H9 (cell line): ENCODE results near the gene S100A16. TPM values are rescaled to one million over a fixed set of nuclear protein-coding genes. Genes with fewer than 3 reads are reported as not detected.

ENCODE experiments used
- DNase-seq: peaks from one replicate; pipeline ENCODE4 v3.0.0-alpha.2; 2017
- H2AFZ ChIP-seq: one replicate; pipeline ENCODE4 v1.6.1; 2013; ENCODE audit warnings: mild to moderate bottlenecking, low read length, control low read depth, moderate library complexity
- H2AK5ac ChIP-seq: 2 replicates; pipeline ENCODE4 v1.6.1; 2013; ENCODE audit warnings: low read length, control low read depth, mixed read lengths; ENCODE audit not compliant: insufficient read length
- H2BK120ac ChIP-seq: one replicate; pipeline ENCODE4 v1.6.1; 2013; ENCODE audit warnings: low read depth, mild to moderate bottlenecking, low read length, control low read depth, inconsistent platforms; ENCODE audit not compliant: poor library complexity, severe bottlenecking
- H2BK12ac ChIP-seq: 2 replicates; pipeline ENCODE4 v1.6.1; 2013; ENCODE audit warnings: low read length, control low read depth, mixed read lengths, low read depth; ENCODE audit not compliant: insufficient read length
- H2BK15ac ChIP-seq: 2 replicates; pipeline ENCODE4 v1.6.1; 2013; ENCODE audit warnings: low read depth, low read length, control low read depth
- H2BK20ac ChIP-seq: one replicate; pipeline ENCODE4 v1.6.1; 2013; ENCODE audit warnings: low read depth, mild to moderate bottlenecking, low read length, control low read depth, inconsistent platforms; ENCODE audit not compliant: poor library complexity, severe bottlenecking
- H2BK5ac ChIP-seq: 2 replicates; pipeline ENCODE4 v1.6.1; 2013; ENCODE audit warnings: low read length, control low read depth, mixed read lengths; ENCODE audit not compliant: insufficient read length
- H3K14ac ChIP-seq: 2 replicates; pipeline ENCODE4 v1.6.1; 2013; ENCODE audit warnings: low read length, control low read depth; ENCODE audit not compliant: insufficient read depth
- H3K18ac ChIP-seq: 2 replicates; pipeline ENCODE4 v1.6.1; 2013; ENCODE audit warnings: low read depth, mild to moderate bottlenecking, mixed read lengths, low read length, control low read depth; ENCODE audit not compliant: insufficient read length
- H3K23ac ChIP-seq: 2 replicates; pipeline ENCODE4 v1.6.1; 2013; ENCODE audit warnings: low read length, control low read depth, mixed read lengths, low read depth; ENCODE audit not compliant: insufficient read length
- H3K23me2 ChIP-seq: 2 replicates; pipeline ENCODE4 v1.6.1; 2013; ENCODE audit warnings: low read depth, mild to moderate bottlenecking, mixed read lengths, low read length, control low read depth; ENCODE audit not compliant: insufficient read length, poor library complexity, severe bottlenecking
- H3K27ac ChIP-seq: 2 replicates; pipeline ENCODE4 v1.5.1; 2013; ENCODE audit warnings: low read length, control low read depth, mixed read lengths, low read depth; ENCODE audit not compliant: insufficient read length
- H3K27me3 ChIP-seq: 2 replicates; pipeline ENCODE4 v1.6.1; 2013; ENCODE audit warnings: low read length, control low read depth, inconsistent platforms; ENCODE audit not compliant: insufficient read depth
- H3K4ac ChIP-seq: 2 replicates; pipeline ENCODE4 v1.6.1; 2013; ENCODE audit warnings: low read depth, mild to moderate bottlenecking, control low read depth, inconsistent platforms, low read length, moderate library complexity
- H3K4me1 ChIP-seq: 2 replicates; pipeline ENCODE4 v1.6.1; 2013; ENCODE audit warnings: low read length, control low read depth, inconsistent platforms; ENCODE audit not compliant: insufficient read depth
- H3K4me2 ChIP-seq: 2 replicates; pipeline ENCODE4 v1.6.1; 2013; ENCODE audit warnings: low read length, control low read depth, mixed read lengths; ENCODE audit not compliant: insufficient read length, insufficient read depth
- H3K56ac ChIP-seq: 2 replicates; pipeline ENCODE4 v1.6.1; 2013; ENCODE audit warnings: low read depth, mild to moderate bottlenecking, mixed read lengths, low read length, control low read depth; ENCODE audit not compliant: insufficient read length
- H3K79me1 ChIP-seq: 2 replicates; pipeline ENCODE4 v1.6.1; 2013; ENCODE audit warnings: low read depth, mild to moderate bottlenecking, moderate library complexity, low read length, control low read depth, inconsistent platforms; ENCODE audit not compliant: insufficient read depth, poor library complexity, severe bottlenecking
- H3K79me2 ChIP-seq: 2 replicates; pipeline ENCODE4 v1.6.1; 2013; ENCODE audit warnings: low read length, control low read depth, inconsistent platforms; ENCODE audit not compliant: insufficient read depth
- H3K9ac ChIP-seq: 2 replicates; pipeline ENCODE4 v1.6.1; 2013; ENCODE audit warnings: low read length, control low read depth, mixed read lengths; ENCODE audit not compliant: insufficient read length; ENCODE audit errors: extremely low read depth
- H3K9me3 ChIP-seq: one replicate; pipeline ENCODE4 v1.6.1; 2013; ENCODE audit warnings: low read depth, low read length, inconsistent platforms; ENCODE audit not compliant: control insufficient read depth
- H3T11ph ChIP-seq: one replicate; pipeline ENCODE4 v1.6.1; 2013; ENCODE audit warnings: mild to moderate bottlenecking, low read length, control low read depth, inconsistent platforms
- H4K20me1 ChIP-seq: one replicate; pipeline ENCODE4 v1.6.1; 2013; ENCODE audit not compliant: control insufficient read depth, insufficient read length, insufficient read depth
- H4K5ac ChIP-seq: 2 replicates; pipeline ENCODE4 v1.6.1; 2013; ENCODE audit warnings: low read depth, mild to moderate bottlenecking, mixed read lengths, low read length, control low read depth; ENCODE audit not compliant: insufficient read length
- H4K8ac ChIP-seq: replicated peaks from 2 replicates; pipeline ENCODE4 v1.6.1; 2013; ENCODE audit warnings: low read length, control low read depth, mixed read lengths, low read depth; ENCODE audit not compliant: insufficient read length
- H4K91ac ChIP-seq: 2 replicates; pipeline ENCODE4 v1.6.1; 2013; ENCODE audit warnings: low read depth, mild to moderate bottlenecking, moderate library complexity, mixed read lengths, low read length, control low read depth; ENCODE audit not compliant: insufficient read length
- H3K27ac Mint-ChIP-seq, 3 experiments: 2 replicates in 2 of 3; 3 replicates in 1 of 3; pipeline ENCODE4 v1.8.0; 2020 to 2021; ENCODE audit warnings: mixed read lengths in 3 of 3, mild to moderate bottlenecking in 1 of 3, moderate library complexity in 1 of 3
- H3K27me3 Mint-ChIP-seq: 2 replicates; pipeline ENCODE4 v1.8.0; 2021; ENCODE audit warnings: low read depth, mild to moderate bottlenecking, moderate library complexity, mixed read lengths
- H3K36me3 Mint-ChIP-seq, 3 experiments: 2 replicates in 2 of 3; 3 replicates in 1 of 3; pipeline ENCODE4 v1.8.0; 2020 to 2021; ENCODE audit warnings: low read depth in 3 of 3, mixed read lengths in 3 of 3; ENCODE audit not compliant: insufficient read depth in 1 of 3
- H3K4me1 Mint-ChIP-seq, 2 experiments: 2 replicates each; pipeline ENCODE4 v1.8.0; 2020; ENCODE audit warnings: mixed read lengths in 2 of 2
- H3K4me3 Mint-ChIP-seq, 2 experiments: 2 replicates in 1 of 2; 3 replicates in 1 of 2; pipeline ENCODE4 v1.8.0; 2020 to 2021; ENCODE audit warnings: mild to moderate bottlenecking in 2 of 2, mixed read lengths in 2 of 2, moderate library complexity in 1 of 2
- H3K9me3 Mint-ChIP-seq, 2 experiments: 2 replicates in 1 of 2; 3 replicates in 1 of 2; pipeline ENCODE4 v1.8.0; 2020; ENCODE audit warnings: mild to moderate bottlenecking in 2 of 2, mixed read lengths in 2 of 2, moderate library complexity in 1 of 2
- CTCF ChIP-seq: fragments of 200-600 bp; sonication (generic); conservative IDR thresholded peaks from 3 replicates; pipeline ENCODE4 v1.8.0; 2021; ENCODE audit warnings: antibody characterized with exemption, mild to moderate bottlenecking
- WGBS: extraction: QIAGEN DNeasy Blood & Tissue Kit; methylation state at CpG from one replicate; pipeline ENCODE4 v1.1.7; 2013; ENCODE audit warnings: missing lambda C conversion rate, low lambda C conversion rate, mixed read lengths; ENCODE audit not compliant: insufficient read length; ENCODE audit errors: extremely low coverage; 5-methylcytosine and 5-hydroxymethylcytosine counted together
- total RNA-seq: library from RNA; stranded (reverse); gene quantifications from 2 replicates; pipeline ENCODE4 v1.2.1, GENCODE V29; 2021

The S100A16 gene
- total RNA-seq, 1 experiment from 2014 or later: 8.0 TPM

GRCh38 chr1:153578936-153579335 is 34.0 kb downstream of the S100A16 start:
- no peak overlapping the region for H2BK12ac ChIP-seq
- no peak overlapping the region for H3K4ac ChIP-seq
- no peaks in the 10 kb centered on the region for H3K27me3 ChIP-seq
- H3K23me2 ChIP-seq: no peaks in the 10 kb centered on the region
- Mint-ChIP-seq H3K4me3 (no peak overlapping the region), H3K36me3 (peaks cover 0 to 6% (median 0%) of the 10 kb centered on the region in 3 experiments; a peak in 2 of 7 replicates), H3K27ac (no peak overlapping the region), H3K9me3 (peaks cover 10 to 11% of the 10 kb centered on the region in 2 experiments; a peak in 4 of 5 replicates), H3K27me3 (no peaks in the 10 kb centered on the region), H3K4me1 (peaks cover 18 to 25% of the 10 kb centered on the region in 2 experiments)
- H4K20me1 ChIP-seq: no peaks in the 10 kb centered on the region
- H3K4me1 ChIP-seq: no peaks in the 10 kb centered on the region
- no peak for DNase-seq
- no peak overlapping the region for H2BK15ac ChIP-seq
- no peak overlapping the region for H2BK120ac ChIP-seq
- no peak overlapping the region for H3K23ac ChIP-seq
- no peaks in the 10 kb centered on the region for H3K9me3 ChIP-seq
- no peak overlapping the region for H3K27ac ChIP-seq
- H3K56ac ChIP-seq: no peak overlapping the region
- no peak overlapping the region for H2BK5ac ChIP-seq
- H3K9ac ChIP-seq: no peak overlapping the region
- no peak overlapping the region for H3K18ac ChIP-seq
- H4K5ac ChIP-seq: no peak overlapping the region
- no peaks in the 10 kb centered on the region for H3K79me2 ChIP-seq
- no CpG with 5 or more reads among the region's 3 CpGs for WGBS
- no peak overlapping the region for H2AK5ac ChIP-seq
- no peak overlapping the region for H4K91ac ChIP-seq
- no peak overlapping the region for H2BK20ac ChIP-seq
- no peak for TF ChIP-seq CTCF
- H3K14ac ChIP-seq: no peak overlapping the region
- no peak overlapping the region for H2AFZ ChIP-seq
- no peak overlapping the region for H3K4me2 ChIP-seq
- no peaks in the 10 kb centered on the region for H3K79me1 ChIP-seq
- H3T11ph ChIP-seq: no peak overlapping the region
- H4K8ac ChIP-seq: no peak overlapping the region
